GM12892 (cell line): ENCODE data around the gene SERPINB12.

Experiments
- POLR2A ChIP-seq: IDR thresholded peaks from 2 replicates; pipeline ENCODE4 v1.6.1; 2011; ENCODE audit warnings: low read depth, low read length, control low read depth
- POLR2AphosphoS5 ChIP-seq: IDR thresholded peaks from 2 replicates; pipeline ENCODE4 v1.6.1; 2011; ENCODE audit warnings: low read depth, low read length, control low read depth

- TF ChIP-seq POLR2A (no peak), POLR2AphosphoS5 (no peak)
Observed at GRCh38 chr18:63508596-63508995, 33.6 kb upstream of the SERPINB12 start.
